OCI-LY1 (cell line): ENCODE measurements around the gene NDUFB4.

ENCODE experiments used
- H2AFZ ChIP-seq: fragments of 200-600 bp; sonication (generic), shearing (Covaris generic); 2 replicates; pipeline ENCODE4 v1.6.0; 2014; ENCODE audit warnings: antibody characterized with exemption, mild to moderate bottlenecking, low read length
- H3F3A ChIP-seq: fragments of 200-600 bp; sonication (generic), shearing (Covaris generic); 2 replicates; pipeline ENCODE4 v1.6.0; 2014; ENCODE audit warnings: mild to moderate bottlenecking, antibody characterized with exemption, low read length, moderate library complexity; ENCODE audit not compliant: insufficient read depth
- H3K27ac ChIP-seq: fragments of 200-600 bp; sonication (generic); 2 replicates; pipeline ENCODE4 v1.5.1; 2014; ENCODE audit warnings: low read length, mixed run types, mild to moderate bottlenecking, low read depth; ENCODE audit not compliant: poor library complexity, severe bottlenecking
- H3K27me3 ChIP-seq: fragments of 200-600 bp; sonication (generic); 2 replicates; pipeline ENCODE4 v1.6.0; 2014; ENCODE audit warnings: antibody characterized with exemption, mild to moderate bottlenecking, low read length, moderate library complexity; ENCODE audit not compliant: insufficient read depth
- H3K36me3 ChIP-seq: fragments of 200-600 bp; sonication (generic); 2 replicates; pipeline ENCODE4 v1.6.1; 2014; ENCODE audit warnings: mild to moderate bottlenecking, antibody characterized with exemption, low read length, moderate library complexity, mixed read lengths; ENCODE audit not compliant: insufficient read depth
- H3K4me1 ChIP-seq: fragments of 200-600 bp; sonication (generic); 2 replicates; pipeline ENCODE4 v1.5.1; 2014; ENCODE audit warnings: mild to moderate bottlenecking, low read length, moderate library complexity; ENCODE audit not compliant: insufficient read depth, severe bottlenecking
- H3K4me2 ChIP-seq: fragments of 200-600 bp; sonication (generic), shearing (Covaris generic); 2 replicates; pipeline ENCODE4 v1.6.1; 2014; ENCODE audit warnings: low read length
- H3K4me3 ChIP-seq: fragments of 200-600 bp; sonication (generic); 2 replicates; pipeline ENCODE4 v1.5.1; 2014; ENCODE audit warnings: low read length, low read depth, mild to moderate bottlenecking, mixed read lengths; ENCODE audit not compliant: poor library complexity, severe bottlenecking
- H3K79me2 ChIP-seq: fragments of 200-600 bp; shearing (Covaris generic); 2 replicates; pipeline ENCODE4 v1.6.1; 2016; ENCODE audit warnings: mixed run types, low read length, mixed read lengths; ENCODE audit not compliant: insufficient read depth
- H3K9ac ChIP-seq: fragments of 200-600 bp; sonication (generic), shearing (Covaris generic); 2 replicates; pipeline ENCODE4 v1.6.1; 2014; ENCODE audit warnings: mild to moderate bottlenecking, low read length, mixed read lengths
- H3K9me2 ChIP-seq: fragments of 200-600 bp; sonication (generic), shearing (Covaris generic); 2 replicates; pipeline ENCODE4 v1.6.1; 2014; ENCODE audit warnings: low read depth, mild to moderate bottlenecking, low read length, mixed read lengths
- H3K9me3 ChIP-seq: fragments of 200-600 bp; shearing (Covaris generic); 2 replicates; pipeline ENCODE4 v1.6.1; 2014; ENCODE audit warnings: low read length, mixed read lengths
- H4K20me1 ChIP-seq: fragments of 200-600 bp; sonication (generic), shearing (Covaris generic); 2 replicates; pipeline ENCODE4 v1.6.0; 2016; ENCODE audit warnings: mild to moderate bottlenecking, low read length; ENCODE audit not compliant: insufficient read depth
- CTCF ChIP-seq: fragments of 200-600 bp; sonication (generic), shearing (Covaris generic); IDR thresholded peaks from 2 replicates; pipeline ENCODE4 v1.5.1; 2017; ENCODE audit warnings: mild to moderate bottlenecking, antibody characterized with exemption, low read length, moderate library complexity, mixed read lengths
- EZH2 ChIP-seq: fragments of 200-600 bp; sonication (generic), shearing (Covaris generic); IDR thresholded peaks from 2 replicates; pipeline ENCODE4 v1.8.0; 2017; ENCODE audit warnings: borderline replicate concordance, mixed run types, mild to moderate bottlenecking, antibody characterized with exemption, low read length, moderate library complexity, mixed read lengths

The NDUFB4 gene

GRCh38 chr3:120554812-120555606 is 41.1 kb upstream of the NDUFB4 start:
- no peaks in the 10 kb centered on the region for H3K27me3 ChIP-seq
- no peak overlapping the region for H2AFZ ChIP-seq
- no peak overlapping the region for H3K27ac ChIP-seq
- no peaks in the 10 kb centered on the region for H3F3A ChIP-seq
- no peaks in the 10 kb centered on the region for H3K9me2 ChIP-seq
- peaks cover 15% of the 10 kb centered on the region for H3K4me1 ChIP-seq
- no peak overlapping the region for H3K4me3 ChIP-seq
- H3K79me2 ChIP-seq: no peaks in the 10 kb centered on the region
- H3K4me2 ChIP-seq: no peak overlapping the region
- H3K9ac ChIP-seq: no peak overlapping the region
- TF ChIP-seq CTCF (no peak), EZH2 (no peak)
- no peaks in the 10 kb centered on the region for H4K20me1 ChIP-seq
- H3K9me3 ChIP-seq: no peaks in the 10 kb centered on the region
- no peaks in the 10 kb centered on the region for H3K36me3 ChIP-seq

GRCh38 chr3:120555657-120556509 is 40.3 kb upstream of the NDUFB4 start:
- Histone ChIP-seq H3K79me2 (no peaks in the 10 kb centered on the region), H3K4me3 (no peak overlapping the region), H3K27ac (no peak overlapping the region), H3K27me3 (no peaks in the 10 kb centered on the region), H3K9me2 (no peaks in the 10 kb centered on the region), H3K9me3 (no peaks in the 10 kb centered on the region), H3K36me3 (no peaks in the 10 kb centered on the region), H3F3A (no peaks in the 10 kb centered on the region), H2AFZ (no peak overlapping the region), H3K9ac (no peak overlapping the region), H3K4me2 (no peak overlapping the region), H3K4me1 (peaks cover 15% of the 10 kb centered on the region), H4K20me1 (no peaks in the 10 kb centered on the region)
- TF ChIP-seq EZH2 (no peak), CTCF (no peak)

GRCh38 chr3:120557115-120557514 is 39.0 kb upstream of the NDUFB4 start:
- Histone ChIP-seq H3K27ac (no peak overlapping the region), H3K9ac (no peak overlapping the region), H3K36me3 (no peaks in the 10 kb centered on the region), H3K9me3 (no peaks in the 10 kb centered on the region), H3K9me2 (no peaks in the 10 kb centered on the region), H4K20me1 (no peaks in the 10 kb centered on the region), H3K27me3 (no peaks in the 10 kb centered on the region), H2AFZ (no peak overlapping the region), H3K4me3 (no peak overlapping the region), H3K79me2 (no peaks in the 10 kb centered on the region), H3K4me1 (peaks cover 15% of the 10 kb centered on the region), H3F3A (no peaks in the 10 kb centered on the region), H3K4me2 (no peak overlapping the region)
- TF ChIP-seq EZH2 (no peak), CTCF (no peak)
